ENCODE measurements around the gene CLMN. TPM values are rescaled to one million over a fixed set of nuclear protein-coding genes. Genes with fewer than 3 reads are reported as not detected.

Gene CLMN
- total and polyA plus RNA-seq, 10 of the 15 experiments (the other 5 are each of a cell fraction or from before 2014, with no cell fraction given) = 7.8 to 49.3 (median 18.5) TPM

DNA sequence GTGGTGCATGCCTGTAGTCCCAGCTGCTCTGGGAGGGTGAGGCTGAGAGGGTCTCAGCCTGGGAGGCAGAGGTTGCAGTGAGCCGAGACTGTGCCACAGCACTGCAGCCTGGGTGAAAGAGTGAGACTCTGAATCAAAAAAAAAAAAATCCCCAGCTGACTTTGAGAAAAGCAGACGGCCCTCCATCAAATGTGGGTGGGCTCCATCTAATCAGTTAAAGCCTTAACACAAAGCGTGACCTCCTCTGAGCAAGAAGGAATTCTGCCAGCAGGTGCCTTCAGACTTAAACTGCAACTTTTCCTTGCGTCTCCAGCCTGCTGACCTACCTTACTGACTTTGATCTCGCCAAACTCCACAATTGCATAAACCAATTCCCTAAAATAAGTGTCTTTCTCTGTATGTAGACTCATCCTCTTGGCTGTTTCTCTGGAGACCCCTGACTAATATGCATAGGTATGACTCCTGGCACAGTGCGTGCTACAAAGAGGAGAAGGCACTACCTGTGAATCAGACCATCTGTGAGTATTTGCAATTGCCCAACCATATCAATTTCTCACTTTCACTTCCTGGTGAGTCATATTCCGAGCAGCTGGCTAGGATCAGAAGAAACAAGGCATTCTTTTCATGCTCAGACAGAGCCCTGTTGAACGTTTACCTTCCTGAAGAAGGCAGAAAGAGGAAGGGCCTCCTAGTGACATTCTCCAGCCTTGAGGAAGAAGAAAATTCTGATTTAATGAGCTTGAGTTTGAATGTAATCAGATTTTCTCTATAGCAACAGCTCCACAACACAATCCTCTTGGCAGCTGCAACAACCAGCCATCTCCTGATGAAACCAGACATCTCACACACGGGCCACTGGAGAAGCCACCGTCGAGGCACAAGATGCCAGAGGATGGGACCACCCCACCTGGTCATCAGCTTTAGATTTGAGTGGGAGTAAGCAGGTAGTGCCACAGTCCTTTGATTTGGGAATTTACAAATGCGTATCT is 54.3 kb downstream of the CLMN start (continued):
- peak; percentile 16 for TF ChIP-seq E2F8 (IDR thresholded peaks at IDR 0.05; ENCODE audit: low read depth, partially characterized antibody)
- no peak for TF ChIP-seq RFX5 (IDR thresholded peaks at IDR 0.05; ENCODE audit: low read depth, low read length)
- TF ChIP-seq CREB1 (IDR thresholded peaks at IDR 0.05; ENCODE audit: low read depth) = peak; percentile 61; the same call in 1 of the 2 replicates
- TF ChIP-seq NBN (IDR thresholded peaks at IDR 0.05) = peak; percentile 94
- peak; percentile 69; the same call in 1 of the 2 replicates for TF ChIP-seq NR2F1 (conservative IDR thresholded peaks at IDR 0.05)
- TF ChIP-seq HDAC6 (IDR thresholded peaks at IDR 0.05; ENCODE audit: unreplicated experiment) = no peak
- TF ChIP-seq JUND (IDR thresholded peaks at IDR 0.05; ENCODE audit: low read depth, low read length) = peak; percentile 93
- peak; percentile 100 for TF ChIP-seq EED (IDR thresholded peaks at IDR 0.05; ENCODE audit: low read depth)
- peak; percentile 79 for TF ChIP-seq MEF2B (IDR thresholded peaks at IDR 0.05; ENCODE audit: partially characterized antibody, poor library complexity, severe bottlenecking)
- TF ChIP-seq ZBED1 (IDR thresholded peaks at IDR 0.05; ENCODE audit: borderline replicate concordance) = peak; percentile 94
- no peak for TF ChIP-seq HDGF (IDR thresholded peaks at IDR 0.05)
- TF ChIP-seq STAT3 (IDR thresholded peaks at IDR 0.05; ENCODE audit: low read depth, low read length) = peak; percentile 89; the same call in 1 of the 2 replicates
- TF ChIP-seq IRF4 (IDR thresholded peaks at IDR 0.05; ENCODE audit: low read depth, low read length) = peak; percentile 100
- TF ChIP-seq FOXM1 (IDR thresholded peaks at IDR 0.05; ENCODE audit: low read depth, low read length) = peak; percentile 100
- TF ChIP-seq ZNF207 (IDR thresholded peaks at IDR 0.05; ENCODE audit: borderline replicate concordance) = no peak
- TF ChIP-seq ZZZ3 (IDR thresholded peaks at IDR 0.05; ENCODE audit: control insufficient read depth, insufficient read length, low read depth) = no peak
- TF ChIP-seq BMI1 (IDR thresholded peaks at IDR 0.05; ENCODE audit: borderline replicate concordance) = peak; percentile 86
- TF ChIP-seq, protein P1, sequence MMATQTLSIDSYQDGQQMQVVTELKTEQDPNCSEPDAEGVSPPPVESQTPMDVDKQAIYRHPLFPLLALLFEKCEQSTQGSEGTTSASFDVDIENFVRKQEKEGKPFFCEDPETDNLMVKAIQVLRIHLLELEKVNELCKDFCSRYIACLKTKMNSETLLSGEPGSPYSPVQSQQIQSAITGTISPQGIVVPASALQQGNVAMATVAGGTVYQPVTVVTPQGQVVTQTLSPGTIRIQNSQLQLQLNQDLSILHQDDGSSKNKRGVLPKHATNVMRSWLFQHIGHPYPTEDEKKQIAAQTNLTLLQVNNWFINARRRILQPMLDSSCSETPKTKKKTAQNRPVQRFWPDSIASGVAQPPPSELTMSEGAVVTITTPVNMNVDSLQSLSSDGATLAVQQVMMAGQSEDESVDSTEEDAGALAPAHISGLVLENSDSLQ (IDR thresholded peaks at IDR 0.05) = peak; percentile 34; the same call in 1 of the 2 replicates
- TF ChIP-seq MYB (IDR thresholded peaks at IDR 0.05; ENCODE audit: borderline replicate concordance, low read depth, low read length) = no peak
- peak; percentile 100 for TF ChIP-seq IKZF2 (IDR thresholded peaks at IDR 0.05)
- TF ChIP-seq IRF5 (IDR thresholded peaks at IDR 0.05; ENCODE audit: borderline replicate concordance) = no peak
- no peak for TF ChIP-seq NFXL1 (IDR thresholded peaks at IDR 0.05; ENCODE audit: borderline replicate concordance)
- peak; percentile 99 for TF ChIP-seq JUNB (IDR thresholded peaks at IDR 0.05)
- peak; percentile 95 for TF ChIP-seq CREM (IDR thresholded peaks at IDR 0.05; ENCODE audit: low read depth)
- TF ChIP-seq TARDBP (IDR thresholded peaks at IDR 0.05; ENCODE audit: borderline replicate concordance) = no peak

Data from GM12878 (cell line).